Measurements from ENCODE around the gene STX16. TPM values are rescaled to one million over a fixed set of nuclear protein-coding genes. Genes with fewer than 3 reads are reported as not detected.

Gene STX16
- total and polyA plus RNA-seq, 9 donors: 30.1 to 60.8 (median 51.7) TPM

GRCh38 chr20:58652606-58653294, 1.7 kb downstream of the STX16 start:
- H3K27ac ChIP-seq (ENCODE audit: low read length): peak overlapping the region; percentile 97
- no peaks in the 10 kb centered on the region for H3K27me3 ChIP-seq (ENCODE audit: control insufficient read depth, insufficient read depth, low read length)
- peak overlapping the region; percentile 75 for H3K4me3 ChIP-seq (ENCODE audit: low read length)
- 7% methylated on average over 5 of the region's 12 CpGs for WGBS (ENCODE audit: insufficient coverage)
- peaks cover 4% of the 10 kb centered on the region for H3K36me3 ChIP-seq (ENCODE audit: control insufficient read depth, insufficient read depth, low read length)
- peak; percentile 67 for DNase-seq
- H3K4me1 ChIP-seq (ENCODE audit: control insufficient read depth, insufficient read depth, low read length): peaks cover 26% of the 10 kb centered on the region
- no peaks in the 10 kb centered on the region for H3K9me3 ChIP-seq (replicated peaks; ENCODE audit: control insufficient read depth, low read depth, low read length)

- DNase-seq: no peak
- peak overlapping the region; percentile 75 for H3K4me3 ChIP-seq (ENCODE audit: low read length)
- H3K36me3 ChIP-seq (ENCODE audit: control insufficient read depth, insufficient read depth, low read length): peaks cover 4% of the 10 kb centered on the region
- H3K27ac ChIP-seq (ENCODE audit: low read length): peak overlapping the region; percentile 97
- no CpG with 5 or more reads among the region's 4 CpGs for WGBS (ENCODE audit: insufficient coverage)
- H3K4me1 ChIP-seq (ENCODE audit: control insufficient read depth, insufficient read depth, low read length): peaks cover 18% of the 10 kb centered on the region
- no peaks in the 10 kb centered on the region for H3K27me3 ChIP-seq (ENCODE audit: control insufficient read depth, insufficient read depth, low read length)
- H3K9me3 ChIP-seq (replicated peaks; ENCODE audit: control insufficient read depth, low read depth, low read length): no peaks in the 10 kb centered on the region
These were observed 3.3 kb downstream of the STX16 start for GRCh38 chr20:58654337-58654736.

GRCh38 chr20:58655328-58656107, 4.4 kb downstream of the STX16 start:
- H3K27ac ChIP-seq (ENCODE audit: low read length): peak overlapping the region; percentile 91
- no peaks in the 10 kb centered on the region for H3K9me3 ChIP-seq (replicated peaks; ENCODE audit: control insufficient read depth, low read depth, low read length)
- H3K36me3 ChIP-seq (ENCODE audit: control insufficient read depth, insufficient read depth, low read length): peaks cover 4% of the 10 kb centered on the region
- WGBS (ENCODE audit: insufficient coverage): 0% methylated on average over 2 of the region's 6 CpGs
- H3K27me3 ChIP-seq (ENCODE audit: control insufficient read depth, insufficient read depth, low read length): no peaks in the 10 kb centered on the region
- peaks cover 16% of the 10 kb centered on the region for H3K4me1 ChIP-seq (ENCODE audit: control insufficient read depth, insufficient read depth, low read length)
- peak; percentile 44 for DNase-seq
- H3K4me3 ChIP-seq (ENCODE audit: low read length): peak overlapping the region; percentile 16

- peaks cover 12% of the 10 kb centered on the region for H3K36me3 ChIP-seq (ENCODE audit: control insufficient read depth, insufficient read depth, low read length)
- peaks cover 24% of the 10 kb centered on the region for H3K4me1 ChIP-seq (ENCODE audit: control insufficient read depth, insufficient read depth, low read length)
- no peaks in the 10 kb centered on the region for H3K9me3 ChIP-seq (replicated peaks; ENCODE audit: control insufficient read depth, low read depth, low read length)
- peak overlapping the region; percentile 91 for H3K27ac ChIP-seq (ENCODE audit: low read length)
- peak; percentile 63 for DNase-seq
- WGBS (ENCODE audit: insufficient coverage): no CpG with 5 or more reads among the region's 2 CpGs
- H3K27me3 ChIP-seq (ENCODE audit: control insufficient read depth, insufficient read depth, low read length): no peaks in the 10 kb centered on the region
- H3K4me3 ChIP-seq (ENCODE audit: low read length): peak overlapping the region; percentile 16
These were observed 5.7 kb downstream of the STX16 start for GRCh38 chr20:58656831-58657230.

- H3K4me1 ChIP-seq (ENCODE audit: control insufficient read depth, insufficient read depth, low read length): peaks cover 28% of the 10 kb centered on the region
- no peaks in the 10 kb centered on the region for H3K9me3 ChIP-seq (replicated peaks; ENCODE audit: control insufficient read depth, low read depth, low read length)
- no peaks in the 10 kb centered on the region for H3K27me3 ChIP-seq (ENCODE audit: control insufficient read depth, insufficient read depth, low read length)
- WGBS (ENCODE audit: insufficient coverage): no CpG with 5 or more reads among the region's 2 CpGs
- H3K4me3 ChIP-seq (ENCODE audit: low read length): peak overlapping the region; percentile 16
- H3K27ac ChIP-seq (ENCODE audit: low read length): peak overlapping the region; percentile 91
- peak; percentile 94 for DNase-seq
- H3K36me3 ChIP-seq (ENCODE audit: control insufficient read depth, insufficient read depth, low read length): peaks cover 15% of the 10 kb centered on the region
These were observed 6.2 kb downstream of the STX16 start for GRCh38 chr20:58657262-58657661.

GRCh38 chr20:58657986-58658385, 6.9 kb downstream of the STX16 start:
- H3K36me3 ChIP-seq (ENCODE audit: control insufficient read depth, insufficient read depth, low read length): peaks cover 16% of the 10 kb centered on the region
- H3K4me1 ChIP-seq (ENCODE audit: control insufficient read depth, insufficient read depth, low read length): peaks cover 28% of the 10 kb centered on the region
- no peaks in the 10 kb centered on the region for H3K9me3 ChIP-seq (replicated peaks; ENCODE audit: control insufficient read depth, low read depth, low read length)
- no peaks in the 10 kb centered on the region for H3K27me3 ChIP-seq (ENCODE audit: control insufficient read depth, insufficient read depth, low read length)
- H3K4me3 ChIP-seq (ENCODE audit: low read length): peak overlapping the region; percentile 23
- DNase-seq: peak; percentile 58
- WGBS (ENCODE audit: insufficient coverage): 17% methylated on average over 3 of the region's 4 CpGs
- peak overlapping the region; percentile 91 for H3K27ac ChIP-seq (ENCODE audit: low read length)

- Histone ChIP-seq H3K4me3 (ENCODE audit: low read length) (peak overlapping the region; percentile 15), H3K27me3 (ENCODE audit: control insufficient read depth, insufficient read depth, low read length) (no peaks in the 10 kb centered on the region), H3K4me1 (ENCODE audit: control insufficient read depth, insufficient read depth, low read length) (peaks cover 28% of the 10 kb centered on the region), H3K27ac (ENCODE audit: low read length) (peak overlapping the region; percentile 91), H3K9me3 (replicated peaks; ENCODE audit: control insufficient read depth, low read depth, low read length) (no peaks in the 10 kb centered on the region), H3K36me3 (ENCODE audit: control insufficient read depth, insufficient read depth, low read length) (peaks cover 16% of the 10 kb centered on the region)
- peak; percentile 68 for DNase-seq
- no CpG with 5 or more reads among the region's 4 CpGs for WGBS (ENCODE audit: insufficient coverage)
These were observed 7.7 kb downstream of the STX16 start for GRCh38 chr20:58658760-58659159.

- H3K27me3 ChIP-seq (ENCODE audit: control insufficient read depth, insufficient read depth, low read length): no peaks in the 10 kb centered on the region
- H3K9me3 ChIP-seq (replicated peaks; ENCODE audit: control insufficient read depth, low read depth, low read length): no peaks in the 10 kb centered on the region
- peaks cover 29% of the 10 kb centered on the region for H3K4me1 ChIP-seq (ENCODE audit: control insufficient read depth, insufficient read depth, low read length)
- peak overlapping the region; percentile 91 for H3K27ac ChIP-seq (ENCODE audit: low read length)
- 25% methylated on average over 1 of the region's 3 CpGs for WGBS (ENCODE audit: insufficient coverage)
- H3K36me3 ChIP-seq (ENCODE audit: control insufficient read depth, insufficient read depth, low read length): peaks cover 17% of the 10 kb centered on the region
- H3K4me3 ChIP-seq (ENCODE audit: low read length): no peak overlapping the region
- DNase-seq: peak; percentile 48
These were observed 8.8 kb downstream of the STX16 start for GRCh38 chr20:58659841-58660240.

- no peaks in the 10 kb centered on the region for H3K9me3 ChIP-seq (replicated peaks; ENCODE audit: control insufficient read depth, low read depth, low read length)
- H3K4me1 ChIP-seq (ENCODE audit: control insufficient read depth, insufficient read depth, low read length): peaks cover 33% of the 10 kb centered on the region
- 43% methylated on average over 13 of the region's 14 CpGs for WGBS (ENCODE audit: insufficient coverage)
- peak; percentile 84 for DNase-seq
- H3K4me3 ChIP-seq (ENCODE audit: low read length): no peak overlapping the region
- H3K36me3 ChIP-seq (ENCODE audit: control insufficient read depth, insufficient read depth, low read length): peaks cover 15% of the 10 kb centered on the region
- no peaks in the 10 kb centered on the region for H3K27me3 ChIP-seq (ENCODE audit: control insufficient read depth, insufficient read depth, low read length)
- peak overlapping the region; percentile 91 for H3K27ac ChIP-seq (ENCODE audit: low read length)
These were observed 9.9 kb downstream of the STX16 start for GRCh38 chr20:58660855-58661597.
